Epithelial cell of esophagus (primary cell): ENCODE measurements around the gene SLBP.

Experiments
- DNase-seq: peaks from one replicate; pipeline ENCODE4 v3.0.0; 2010; ENCODE audit warnings: low read depth
- H3K4me3 ChIP-seq: 2 replicates; pipeline ENCODE4 v1.5.1; 2011; ENCODE audit warnings: mild to moderate bottlenecking, low read length, control low read depth
- CTCF ChIP-seq: IDR thresholded peaks from 2 replicates; pipeline ENCODE4 v1.5.1; 2011; ENCODE audit warnings: low read depth, mild to moderate bottlenecking, low read length, control low read depth, inconsistent platforms; ENCODE audit not compliant: insufficient read depth; ENCODE audit errors: missing control alignments

SLBP gene

GRCh38 chr4:1748465-1748995, 36.4 kb upstream of the SLBP start:
- no peak overlapping the region for H3K4me3 ChIP-seq
- peak; percentile 76 for DNase-seq
- peak; percentile 77 for TF ChIP-seq CTCF

- no peak for DNase-seq
- no peak for TF ChIP-seq CTCF
- no peak overlapping the region for H3K4me3 ChIP-seq
Measured at GRCh38 chr4:1747603-1747967, 35.5 kb upstream of the SLBP start.

GRCh38 chr4:1746919-1747602, 34.9 kb upstream of the SLBP start:
- H3K4me3 ChIP-seq = no peak overlapping the region
- no peak for TF ChIP-seq CTCF
- DNase-seq = no peak

GRCh38 chr4:1746265-1746691, 34.2 kb upstream of the SLBP start:
- TF ChIP-seq CTCF = peak; percentile 71
- DNase-seq = peak; percentile 72
- no peak overlapping the region for H3K4me3 ChIP-seq

GRCh38 chr4:1745697-1746096, 33.6 kb upstream of the SLBP start:
- DNase-seq = no peak
- no peak for TF ChIP-seq CTCF
- no peak overlapping the region for H3K4me3 ChIP-seq

GRCh38 chr4:1745165-1745564, 33.0 kb upstream of the SLBP start:
- no peak for TF ChIP-seq CTCF
- DNase-seq = no peak
- no peak overlapping the region for H3K4me3 ChIP-seq

- no peak for TF ChIP-seq CTCF
- no peak overlapping the region for H3K4me3 ChIP-seq
- no peak for DNase-seq
Measured at GRCh38 chr4:1744552-1744951, 32.4 kb upstream of the SLBP start.
